HepG2 (cell line): ENCODE results near the gene SYTL3. TPM values are rescaled to one million over a fixed set of nuclear protein-coding genes. Genes with fewer than 3 reads are reported as not detected.
A peak's percentile ranks its signal among the peaks of the same experiment; 100 is the strongest.

Source experiments
- CCDC6 ChIP-seq: sonication (generic); formaldehyde crosslinking; IDR thresholded peaks from 2 replicates; pipeline ENCODE4 v1.8.1; 2022; ENCODE audit warnings: mild to moderate bottlenecking, missing genetic modification reagents, moderate library complexity
- GZF1 ChIP-seq: sonication (generic); formaldehyde crosslinking; IDR thresholded peaks from 2 replicates; pipeline ENCODE4 v1.5.1; 2020; ENCODE audit warnings: mild to moderate bottlenecking, missing genetic modification reagents
- KDM3A ChIP-seq: IDR thresholded peaks from 2 replicates; pipeline ENCODE4 v1.6.1; 2018; ENCODE audit warnings: low read depth, missing compliant biosample characterization
- SMAD9 ChIP-seq: sonication (generic); formaldehyde crosslinking; IDR thresholded peaks from 2 replicates; pipeline ENCODE4 v1.5.1; 2020; ENCODE audit warnings: mild to moderate bottlenecking, missing genetic modification reagents
- SYNCRIP ChIP-seq: fragments of 200-400 bp; formaldehyde crosslinking; IDR thresholded peaks from 2 replicates; pipeline ENCODE4 v1.6.1; 2018; ENCODE audit warnings: mild to moderate bottlenecking, low read depth, low read length; ENCODE audit not compliant: insufficient read depth
- THAP11 ChIP-seq: IDR thresholded peaks from 2 replicates; pipeline ENCODE4 v1.6.1; 2016; ENCODE audit warnings: missing biosample characterization, missing genetic modification reagents
- ZBTB38 ChIP-seq: sonication (generic); formaldehyde crosslinking; IDR thresholded peaks from 2 replicates; pipeline ENCODE4 v1.5.1; 2020; ENCODE audit warnings: mild to moderate bottlenecking, missing genetic modification reagents
- ZFP41 ChIP-seq: sonication (generic); formaldehyde crosslinking; IDR thresholded peaks from 2 replicates; pipeline ENCODE4 v1.4.0; 2020; ENCODE audit warnings: mild to moderate bottlenecking, missing genetic modification reagents, borderline replicate concordance
- ZNF468 ChIP-seq: sonication (generic); formaldehyde crosslinking; IDR thresholded peaks from 2 replicates; pipeline ENCODE4 v1.8.0; 2022; ENCODE audit warnings: mild to moderate bottlenecking, moderate library complexity, missing genetic modification reagents
- ZNF543 ChIP-seq: sonication (generic); formaldehyde crosslinking; IDR thresholded peaks from 2 replicates; pipeline ENCODE4 v1.4.0; 2020; ENCODE audit warnings: mild to moderate bottlenecking, missing genetic modification reagents
- ZNF569 ChIP-seq: sonication (generic); formaldehyde crosslinking; IDR thresholded peaks from 2 replicates; pipeline ENCODE4 v1.5.0; 2020; ENCODE audit warnings: mild to moderate bottlenecking, missing genetic modification reagents, moderate library complexity, borderline replicate concordance
- ZNF607 ChIP-seq: sonication (generic); formaldehyde crosslinking; IDR thresholded peaks from 2 replicates; pipeline ENCODE4 v1.5.1; 2020; ENCODE audit warnings: missing genetic modification reagents, mild to moderate bottlenecking, borderline replicate concordance
- ZNF614 ChIP-seq: IDR thresholded peaks from 2 replicates; pipeline ENCODE4 v1.6.1; 2018; ENCODE audit warnings: missing biosample characterization, missing genetic modification reagents, inconsistent platforms, borderline replicate concordance
- ZNF737 ChIP-seq: sonication (generic); formaldehyde crosslinking; IDR thresholded peaks from 2 replicates; pipeline ENCODE4 v1.5.0; 2020; ENCODE audit warnings: missing genetic modification reagents, mild to moderate bottlenecking, borderline replicate concordance
- polyA plus RNA-seq, 8 experiments: library from polyadenylated mRNA; depleted of rRNA in 3 of 8; stranded (reverse) in 7 of 8; unstranded in 1 of 8; fragments of >200 nt; fragmentation: Illumina TruSeq in 4 of 8; extraction: Trizol in 4 of 8; gene quantifications; 2 replicates each; pipeline versions ENCODE4 v1.2.1 to v1.2.3, GENCODE V29; 2011 to 2016; ENCODE audit warnings: low read depth in 4 of 8, missing spikeins in 1 of 8, mixed read lengths in 1 of 8; ENCODE audit not compliant: insufficient read depth in 1 of 8
- total RNA-seq, 5 experiments: library from RNA; depleted of rRNA; stranded (reverse); fragments of >200 nt; fragmentation: Illumina TruSeq; extraction: Trizol; gene quantifications; 2 replicates each; pipeline ENCODE4 v1.2.3, GENCODE V29; 2016; ENCODE audit warnings: low read depth in 1 of 5
- TF ChIP-seq, protein P1 (sequence below): sonication (generic); formaldehyde crosslinking; conservative IDR thresholded peaks from 2 replicates; pipeline ENCODE4 v1.8.1; 2023; ENCODE audit warnings: missing genetic modification reagents
- TF ChIP-seq, protein P2 (sequence below), 2 experiments: sonication (generic) in 1 of 2; formaldehyde crosslinking in 1 of 2; IDR thresholded peaks; 2 replicates each; pipeline versions ENCODE4 v1.4.0 to v1.6.1; 2016 to 2020; ENCODE audit warnings: borderline replicate concordance in 1 of 2, low read depth in 1 of 2, mild to moderate bottlenecking in 1 of 2, missing genetic modification reagents in 1 of 2
- TF ChIP-seq, protein P3 (sequence below): sonication (generic); formaldehyde crosslinking; IDR thresholded peaks from 2 replicates; pipeline ENCODE4 v1.4.0; 2020; ENCODE audit warnings: missing genetic modification reagents, borderline replicate concordance
- TF ChIP-seq, protein P4 (sequence below): sonication (generic); formaldehyde crosslinking; IDR thresholded peaks from 2 replicates; pipeline ENCODE4 v1.4.0; 2020; ENCODE audit warnings: mild to moderate bottlenecking, missing genetic modification reagents

SYTL3 gene
- total and polyA plus RNA-seq, 2 of the 13 experiments (the other 11 are each of a cell fraction or from before 2014, with no cell fraction given): 0.11 to 0.28 TPM

DNA sequence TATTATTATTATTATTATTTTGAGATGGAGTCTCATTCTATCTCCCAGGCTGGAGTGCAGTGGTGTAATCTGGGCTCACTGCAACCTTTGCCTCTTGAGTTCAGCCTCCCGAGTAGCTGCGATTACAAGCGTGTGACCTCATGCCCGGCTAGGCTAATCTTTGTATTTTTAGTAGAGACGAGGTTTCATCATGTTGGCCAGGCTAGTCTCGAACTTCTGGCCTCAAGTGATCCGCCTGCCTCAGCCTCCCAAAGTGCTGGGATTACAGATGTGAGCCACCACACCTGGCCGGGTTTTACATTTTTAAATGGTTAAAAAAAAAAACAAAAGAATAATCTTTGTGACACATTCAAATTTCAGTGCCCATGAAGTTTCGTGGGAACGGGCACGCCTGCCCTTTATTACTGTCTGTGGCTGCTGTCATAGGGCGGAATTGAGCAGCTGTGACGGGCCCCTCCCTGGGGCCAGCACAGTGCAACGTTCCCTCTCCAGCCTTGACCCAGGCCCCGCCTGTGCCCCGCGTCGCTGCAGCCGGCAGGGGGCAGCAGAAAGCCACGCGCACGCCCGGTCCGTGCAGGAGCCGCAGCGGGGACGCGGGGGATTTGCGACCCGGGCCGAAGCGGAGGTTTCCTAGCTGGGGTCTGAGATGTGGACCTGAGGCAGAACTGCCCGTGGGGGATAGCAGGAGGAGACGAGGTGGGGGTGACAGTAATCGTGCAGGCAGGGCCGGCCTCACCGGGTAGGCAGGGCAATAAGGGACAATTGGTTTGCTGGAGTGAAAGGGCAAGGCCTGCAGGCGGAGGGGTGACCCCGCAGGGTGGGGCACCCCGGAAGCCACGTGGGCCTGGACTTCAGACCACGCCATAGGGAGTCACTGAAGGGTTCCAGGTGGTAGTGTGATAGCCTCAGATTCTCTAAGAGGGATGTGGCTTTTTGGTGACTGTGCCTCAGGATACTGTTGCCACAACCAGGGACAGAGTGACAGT is 54.3 kb downstream of the SYTL3 start (continued):
- TF ChIP-seq, protein P1, sequence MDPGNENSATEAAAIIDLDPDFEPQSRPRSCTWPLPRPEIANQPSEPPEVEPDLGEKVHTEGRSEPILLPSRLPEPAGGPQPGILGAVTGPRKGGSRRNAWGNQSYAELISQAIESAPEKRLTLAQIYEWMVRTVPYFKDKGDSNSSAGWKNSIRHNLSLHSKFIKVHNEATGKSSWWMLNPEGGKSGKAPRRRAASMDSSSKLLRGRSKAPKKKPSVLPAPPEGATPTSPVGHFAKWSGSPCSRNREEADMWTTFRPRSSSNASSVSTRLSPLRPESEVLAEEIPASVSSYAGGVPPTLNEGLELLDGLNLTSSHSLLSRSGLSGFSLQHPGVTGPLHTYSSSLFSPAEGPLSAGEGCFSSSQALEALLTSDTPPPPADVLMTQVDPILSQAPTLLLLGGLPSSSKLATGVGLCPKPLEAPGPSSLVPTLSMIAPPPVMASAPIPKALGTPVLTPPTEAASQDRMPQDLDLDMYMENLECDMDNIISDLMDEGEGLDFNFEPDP (CRISPR knock-in tag): 0 out of 2 replicates have a peak, but pooled peaks have one; percentile 63
- TF ChIP-seq ZNF468 (no peak), ZNF543 (CRISPR knock-in tag) (peak; percentile 79; the same call in 1 of the 2 replicates), ZNF607 (CRISPR knock-in tag) (peak; percentile 97), THAP11 (peak; percentile 77), CCDC6 (CRISPR knock-in tag) (peak; percentile 75; the same call in 1 of the 2 replicates), ZBTB38 (CRISPR knock-in tag) (peak; percentile 92), SYNCRIP (no peak), KDM3A (CRISPR knock-in tag) (peak; percentile 100), ZNF569 (CRISPR knock-in tag) (0 out of 2 replicates have a peak, but pooled peaks have one; percentile 46), ZNF614 (peak; percentile 81; the same call in 1 of the 2 replicates), GZF1 (CRISPR knock-in tag) (no peak; the same call in 1 of the 2 replicates), ZFP41 (CRISPR knock-in tag) (no peak), ZNF737 (CRISPR knock-in tag) (no peak), SMAD9 (CRISPR knock-in tag) (0 out of 2 replicates have a peak, but pooled peaks have one; percentile 78)
- TF ChIP-seq, protein P2, sequence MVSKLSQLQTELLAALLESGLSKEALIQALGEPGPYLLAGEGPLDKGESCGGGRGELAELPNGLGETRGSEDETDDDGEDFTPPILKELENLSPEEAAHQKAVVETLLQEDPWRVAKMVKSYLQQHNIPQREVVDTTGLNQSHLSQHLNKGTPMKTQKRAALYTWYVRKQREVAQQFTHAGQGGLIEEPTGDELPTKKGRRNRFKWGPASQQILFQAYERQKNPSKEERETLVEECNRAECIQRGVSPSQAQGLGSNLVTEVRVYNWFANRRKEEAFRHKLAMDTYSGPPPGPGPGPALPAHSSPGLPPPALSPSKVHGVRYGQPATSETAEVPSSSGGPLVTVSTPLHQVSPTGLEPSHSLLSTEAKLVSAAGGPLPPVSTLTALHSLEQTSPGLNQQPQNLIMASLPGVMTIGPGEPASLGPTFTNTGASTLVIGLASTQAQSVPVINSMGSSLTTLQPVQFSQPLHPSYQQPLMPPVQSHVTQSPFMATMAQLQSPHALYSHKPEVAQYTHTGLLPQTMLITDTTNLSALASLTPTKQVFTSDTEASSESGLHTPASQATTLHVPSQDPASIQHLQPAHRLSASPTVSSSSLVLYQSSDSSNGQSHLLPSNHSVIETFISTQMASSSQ (IDR thresholded peaks at IDR 0.05; ENCODE audit: low read depth): no peak
- TF ChIP-seq, protein P2 (CRISPR knock-in tag; IDR thresholded peaks at IDR 0.05; ENCODE audit: borderline replicate concordance): peak; percentile 36; the same call in 1 of the 2 replicates
- TF ChIP-seq, protein P3, sequence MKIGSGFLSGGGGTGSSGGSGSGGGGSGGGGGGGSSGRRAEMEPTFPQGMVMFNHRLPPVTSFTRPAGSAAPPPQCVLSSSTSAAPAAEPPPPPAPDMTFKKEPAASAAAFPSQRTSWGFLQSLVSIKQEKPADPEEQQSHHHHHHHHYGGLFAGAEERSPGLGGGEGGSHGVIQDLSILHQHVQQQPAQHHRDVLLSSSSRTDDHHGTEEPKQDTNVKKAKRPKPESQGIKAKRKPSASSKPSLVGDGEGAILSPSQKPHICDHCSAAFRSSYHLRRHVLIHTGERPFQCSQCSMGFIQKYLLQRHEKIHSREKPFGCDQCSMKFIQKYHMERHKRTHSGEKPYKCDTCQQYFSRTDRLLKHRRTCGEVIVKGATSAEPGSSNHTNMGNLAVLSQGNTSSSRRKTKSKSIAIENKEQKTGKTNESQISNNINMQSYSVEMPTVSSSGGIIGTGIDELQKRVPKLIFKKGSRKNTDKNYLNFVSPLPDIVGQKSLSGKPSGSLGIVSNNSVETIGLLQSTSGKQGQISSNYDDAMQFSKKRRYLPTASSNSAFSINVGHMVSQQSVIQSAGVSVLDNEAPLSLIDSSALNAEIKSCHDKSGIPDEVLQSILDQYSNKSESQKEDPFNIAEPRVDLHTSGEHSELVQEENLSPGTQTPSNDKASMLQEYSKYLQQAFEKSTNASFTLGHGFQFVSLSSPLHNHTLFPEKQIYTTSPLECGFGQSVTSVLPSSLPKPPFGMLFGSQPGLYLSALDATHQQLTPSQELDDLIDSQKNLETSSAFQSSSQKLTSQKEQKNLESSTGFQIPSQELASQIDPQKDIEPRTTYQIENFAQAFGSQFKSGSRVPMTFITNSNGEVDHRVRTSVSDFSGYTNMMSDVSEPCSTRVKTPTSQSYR (CRISPR knock-in tag): no peak
- TF ChIP-seq, protein P4, sequence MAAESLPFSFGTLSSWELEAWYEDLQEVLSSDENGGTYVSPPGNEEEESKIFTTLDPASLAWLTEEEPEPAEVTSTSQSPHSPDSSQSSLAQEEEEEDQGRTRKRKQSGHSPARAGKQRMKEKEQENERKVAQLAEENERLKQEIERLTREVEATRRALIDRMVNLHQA (CRISPR knock-in tag): no peak
